ENCODE data around the gene FAM210B. TPM values are rescaled to one million over a fixed set of nuclear protein-coding genes. Genes with fewer than 3 reads are reported as not detected.

FAM210B gene
- total and polyA plus RNA-seq, 2 of the 13 experiments (the other 11 are each of a cell fraction or from before 2014, with no cell fraction given), result 75.9 to 107 TPM

DNA sequence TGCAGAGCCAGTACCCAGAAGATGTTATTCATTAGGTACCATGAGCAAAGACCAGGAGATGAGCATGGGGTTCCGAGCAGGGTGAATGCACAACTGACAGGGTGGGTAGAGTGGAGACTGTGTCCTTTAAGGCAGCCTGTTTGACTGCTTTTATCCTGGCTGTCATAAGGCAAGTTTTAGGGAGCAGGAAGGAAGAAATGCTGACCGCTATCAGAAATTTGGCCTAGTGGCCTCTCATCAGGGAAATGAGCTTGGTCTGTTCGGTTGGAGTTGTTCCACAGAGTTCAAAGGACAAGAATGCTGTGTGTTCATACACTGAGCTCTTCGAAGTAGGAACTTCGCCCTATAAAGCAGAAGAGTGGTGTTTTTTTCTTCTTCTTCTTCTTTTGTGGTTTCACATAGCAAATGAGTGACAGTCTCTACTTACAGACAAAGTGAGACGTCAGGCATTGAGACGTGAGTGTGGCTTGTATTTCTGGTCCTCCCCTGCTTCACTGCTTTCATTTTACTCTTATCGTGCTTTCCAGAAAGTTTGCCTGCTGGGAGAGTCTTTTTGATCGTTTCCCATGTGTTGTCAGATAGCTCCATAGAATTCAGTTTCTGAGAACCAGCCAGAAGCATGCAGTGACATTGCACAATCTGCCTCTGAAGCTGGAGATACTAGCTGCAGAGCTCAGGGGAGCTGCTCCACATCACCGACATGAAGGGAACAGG is 53.1 kb downstream of the FAM210B start, which contains the start of gene CASS4:
Gene CASS4, plus strand, starts transcription at position 502 of the 714 bp plus-strand sequence. Its CDS starts 199 bp downstream, at position 701.
- Histone ChIP-seq H4K20me1 (ENCODE audit: insufficient read depth, low read length) (no peaks in the 10 kb centered on the region), H2AFZ (ENCODE audit: low read length) (peak within 1 kb of the TSS; percentile 73), H3K4me3 (replicated peaks in 1 of 3; ENCODE audit: insufficient read depth in 1 of 3, low read depth in 2 of 3, low read length in 3 of 3) (peak within 1 kb of the TSS; percentile 37 to 58 (median 55)), H3K9me3 (ENCODE audit: low read length) (no peaks in the 10 kb centered on the region), H3K79me2 (ENCODE audit: insufficient read depth, low read length) (no peaks in the 10 kb centered on the region), H3K27me3 (ENCODE audit: control insufficient read depth in 1 of 2, insufficient read depth in 2 of 2, low read length in 2 of 2) (no peaks in the 10 kb centered on the region), H3K4me2 (ENCODE audit: low read depth, low read length) (peak within 1 kb of the TSS; percentile 88), H3K4me1 (ENCODE audit: insufficient read depth, low read length) (peaks cover 32% of the 10 kb centered on the region), H3K9ac (ENCODE audit: insufficient read depth, low read depth, low read length) (peak within 1 kb of the TSS; percentile 45), H3K27ac (ENCODE audit: extremely low read length, insufficient read depth, low read length) (peak within 1 kb of the TSS; percentile 59), H3K36me3 (replicated peaks in 1 of 2; ENCODE audit: control insufficient read depth in 1 of 2, insufficient read depth in 2 of 2, low read length in 2 of 2) (peaks cover 5 to 12% of the 10 kb centered on the region in 2 experiments; a peak in 4 of 5 replicates)
- DNase-seq (ENCODE audit: low spot score), result peak; percentile 68
- in situ Hi-C loops (cut with HindIII; ENCODE audit: extremely low pct_ligation_motif_present, low pct_unique_long_range_greater_than_20kb) (no loop called here), intact Hi-C loops (cut with micrococcal nuclease; ENCODE audit: unreplicated experiment) (no loop called here)
- 3% methylated on average over 10 of the region's 10 CpGs for WGBS (ENCODE audit: low lambda C conversion rate)
- ATAC-seq, result peak; percentile 90
- FAIRE-seq, result peak; percentile 79
- ChIA-PET CTCF (ENCODE audit: low intra/inter-chr PET ratio, low total read pairs) (no interaction called here), POLR2A (interaction anchor here (1.1 to 5.5 kb wide), 4 partner anchors 10 to 57 kb away, joined by 3 to 50 read pairs (median 9); partner anchors contain the start of genes AURKA, CSTF1 and RTF2)
- BruUV-seq (replicated peaks), result no TSS peak
- TF ChIP-seq MAFK (conservative IDR thresholded peaks at IDR 0.05 in 1 of 2, IDR thresholded peaks at IDR 0.05 in 1 of 2; ENCODE audit: low read length in 2 of 2), result peak in 1 of 2 experiments; percentile 34; a peak in 2 of 4 replicates
- TF ChIP-seq, protein P1, sequence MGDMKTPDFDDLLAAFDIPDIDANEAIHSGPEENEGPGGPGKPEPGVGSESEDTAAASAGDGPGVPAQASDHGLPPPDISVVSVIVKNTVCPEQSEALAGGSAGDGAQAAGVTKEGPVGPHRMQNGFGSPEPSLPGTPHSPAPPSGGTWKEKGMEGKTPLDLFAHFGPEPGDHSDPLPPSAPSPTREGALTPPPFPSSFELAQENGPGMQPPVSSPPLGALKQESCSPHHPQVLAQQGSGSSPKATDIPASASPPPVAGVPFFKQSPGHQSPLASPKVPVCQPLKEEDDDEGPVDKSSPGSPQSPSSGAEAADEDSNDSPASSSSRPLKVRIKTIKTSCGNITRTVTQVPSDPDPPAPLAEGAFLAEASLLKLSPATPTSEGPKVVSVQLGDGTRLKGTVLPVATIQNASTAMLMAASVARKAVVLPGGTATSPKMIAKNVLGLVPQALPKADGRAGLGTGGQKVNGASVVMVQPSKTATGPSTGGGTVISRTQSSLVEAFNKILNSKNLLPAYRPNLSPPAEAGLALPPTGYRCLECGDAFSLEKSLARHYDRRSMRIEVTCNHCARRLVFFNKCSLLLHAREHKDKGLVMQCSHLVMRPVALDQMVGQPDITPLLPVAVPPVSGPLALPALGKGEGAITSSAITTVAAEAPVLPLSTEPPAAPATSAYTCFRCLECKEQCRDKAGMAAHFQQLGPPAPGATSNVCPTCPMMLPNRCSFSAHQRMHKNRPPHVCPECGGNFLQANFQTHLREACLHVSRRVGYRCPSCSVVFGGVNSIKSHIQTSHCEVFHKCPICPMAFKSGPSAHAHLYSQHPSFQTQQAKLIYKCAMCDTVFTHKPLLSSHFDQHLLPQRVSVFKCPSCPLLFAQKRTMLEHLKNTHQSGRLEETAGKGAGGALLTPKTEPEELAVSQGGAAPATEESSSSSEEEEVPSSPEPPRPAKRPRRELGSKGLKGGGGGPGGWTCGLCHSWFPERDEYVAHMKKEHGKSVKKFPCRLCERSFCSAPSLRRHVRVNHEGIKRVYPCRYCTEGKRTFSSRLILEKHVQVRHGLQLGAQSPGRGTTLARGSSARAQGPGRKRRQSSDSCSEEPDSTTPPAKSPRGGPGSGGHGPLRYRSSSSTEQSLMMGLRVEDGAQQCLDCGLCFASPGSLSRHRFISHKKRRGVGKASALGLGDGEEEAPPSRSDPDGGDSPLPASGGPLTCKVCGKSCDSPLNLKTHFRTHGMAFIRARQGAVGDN (CRISPR knock-in tag; IDR thresholded peaks at IDR 0.05), result no peak
- TF ChIP-seq, protein P2, sequence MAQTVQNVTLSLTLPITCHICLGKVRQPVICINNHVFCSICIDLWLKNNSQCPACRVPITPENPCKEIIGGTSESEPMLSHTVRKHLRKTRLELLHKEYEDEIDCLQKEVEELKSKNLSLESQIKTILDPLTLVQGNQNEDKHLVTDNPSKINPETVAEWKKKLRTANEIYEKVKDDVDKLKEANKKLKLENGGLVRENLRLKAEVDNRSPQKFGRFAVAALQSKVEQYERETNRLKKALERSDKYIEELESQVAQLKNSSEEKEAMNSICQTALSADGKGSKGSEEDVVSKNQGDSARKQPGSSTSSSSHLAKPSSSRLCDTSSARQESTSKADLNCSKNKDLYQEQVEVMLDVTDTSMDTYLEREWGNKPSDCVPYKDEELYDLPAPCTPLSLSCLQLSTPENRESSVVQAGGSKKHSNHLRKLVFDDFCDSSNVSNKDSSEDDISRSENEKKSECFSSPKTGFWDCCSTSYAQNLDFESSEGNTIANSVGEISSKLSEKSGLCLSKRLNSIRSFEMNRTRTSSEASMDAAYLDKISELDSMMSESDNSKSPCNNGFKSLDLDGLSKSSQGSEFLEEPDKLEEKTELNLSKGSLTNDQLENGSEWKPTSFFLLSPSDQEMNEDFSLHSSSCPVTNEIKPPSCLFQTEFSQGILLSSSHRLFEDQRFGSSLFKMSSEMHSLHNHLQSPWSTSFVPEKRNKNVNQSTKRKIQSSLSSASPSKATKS (CRISPR knock-in tag; IDR thresholded peaks at IDR 0.05), result no peak
- TF ChIP-seq SRSF1 (optimal IDR thresholded peaks at IDR 0.05; ENCODE audit: low read depth, low read length), result no peak
- no peak for TF ChIP-seq SIN3B (IDR thresholded peaks at IDR 0.05; ENCODE audit: low read length)
- no peak for TF ChIP-seq EED (CRISPR knock-in tag; IDR thresholded peaks at IDR 0.05)
- 0 out of 2 replicates have a peak, but pooled peaks have one; percentile 21 for TF ChIP-seq GATAD1 (CRISPR knock-in tag; IDR thresholded peaks at IDR 0.05)
- TF ChIP-seq ZNF468 (CRISPR knock-in tag; IDR thresholded peaks at IDR 0.05), result no peak
- TF ChIP-seq, protein P3, sequence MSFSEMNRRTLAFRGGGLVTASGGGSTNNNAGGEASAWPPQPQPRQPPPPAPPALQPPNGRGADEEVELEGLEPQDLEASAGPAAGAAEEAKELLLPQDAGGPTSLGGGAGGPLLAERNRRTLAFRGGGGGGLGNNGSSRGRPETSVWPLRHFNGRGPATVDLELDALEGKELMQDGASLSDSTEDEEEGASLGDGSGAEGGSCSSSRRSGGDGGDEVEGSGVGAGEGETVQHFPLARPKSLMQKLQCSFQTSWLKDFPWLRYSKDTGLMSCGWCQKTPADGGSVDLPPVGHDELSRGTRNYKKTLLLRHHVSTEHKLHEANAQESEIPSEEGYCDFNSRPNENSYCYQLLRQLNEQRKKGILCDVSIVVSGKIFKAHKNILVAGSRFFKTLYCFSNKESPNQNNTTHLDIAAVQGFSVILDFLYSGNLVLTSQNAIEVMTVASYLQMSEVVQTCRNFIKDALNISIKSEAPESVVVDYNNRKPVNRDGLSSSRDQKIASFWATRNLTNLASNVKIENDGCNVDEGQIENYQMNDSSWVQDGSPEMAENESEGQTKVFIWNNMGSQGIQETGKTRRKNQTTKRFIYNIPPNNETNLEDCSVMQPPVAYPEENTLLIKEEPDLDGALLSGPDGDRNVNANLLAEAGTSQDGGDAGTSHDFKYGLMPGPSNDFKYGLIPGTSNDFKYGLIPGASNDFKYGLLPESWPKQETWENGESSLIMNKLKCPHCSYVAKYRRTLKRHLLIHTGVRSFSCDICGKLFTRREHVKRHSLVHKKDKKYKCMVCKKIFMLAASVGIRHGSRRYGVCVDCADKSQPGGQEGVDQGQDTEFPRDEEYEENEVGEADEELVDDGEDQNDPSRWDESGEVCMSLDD (CRISPR knock-in tag; IDR thresholded peaks at IDR 0.05; ENCODE audit: borderline replicate concordance), result no peak
- TF ChIP-seq MXD1 (CRISPR knock-in tag; IDR thresholded peaks at IDR 0.05), result no peak
- peak; percentile 39; the same call in 1 of the 2 replicates for TF ChIP-seq POLR2G (IDR thresholded peaks at IDR 0.05; ENCODE audit: low read depth, low read length)
- TF ChIP-seq HIVEP1 (CRISPR knock-in tag; IDR thresholded peaks at IDR 0.05), result no peak
- TF ChIP-seq ZNF547 (CRISPR knock-in tag; IDR thresholded peaks at IDR 0.05), result no peak
